Prostate gland (tissue), 2 donors: ENCODE data around the gene PDZD4. TPM values are rescaled to one million over a fixed set of nuclear protein-coding genes. Genes with fewer than 3 reads are reported as not detected.

Experiments
- DNase-seq: peaks from one replicate; pipeline ENCODE4 v3.0.0-alpha.2; 2019; ENCODE audit warnings: low spot score
- H3K27ac ChIP-seq, 2 donors: fragments of 200-600 bp; sonication (generic); 2 replicates each; pipeline ENCODE4 v1.5.1; 2017 to 2019
- H3K27me3 ChIP-seq: fragments of 200-600 bp; sonication (generic); replicated peaks from 2 replicates; pipeline ENCODE4 v1.5.1; 2019; ENCODE audit not compliant: insufficient read depth
- H3K36me3 ChIP-seq, 2 donors: fragments of 200-600 bp; sonication (generic); 1 replicate in 1 of 2; 2 replicates in 1 of 2; pipeline versions ENCODE4 v1.5.1 to v1.8.1; 2017 to 2019
- H3K4me1 ChIP-seq: fragments of 200-600 bp; sonication (generic); replicated peaks from 2 replicates; pipeline ENCODE4 v1.5.1; 2019
- H3K4me3 ChIP-seq, 2 donors: fragments of 200-600 bp; sonication (generic); 2 replicates each; pipeline ENCODE4 v1.5.1; 2017 to 2019
- H3K9me3 ChIP-seq: fragments of 200-600 bp; sonication (generic); 2 replicates; pipeline ENCODE4 v1.5.1; 2017
- POLR2A ChIP-seq: fragments of 450-650 bp; IDR thresholded peaks from one replicate; pipeline ENCODE4 v1.6.1; 2016; ENCODE audit warnings: antibody characterized with exemption, mild to moderate bottlenecking
- POLR2AphosphoS5 ChIP-seq: sonication (generic); formaldehyde crosslinking; IDR thresholded peaks from one replicate; pipeline ENCODE4 v1.6.1; 2017; ENCODE audit warnings: antibody characterized with exemption
- WGBS: methylation state at CpG from one replicate; pipeline ENCODE4 v1.1.5; 2018; 5-methylcytosine and 5-hydroxymethylcytosine counted together
- intact Hi-C: fragments of 100-400 bp; cut with DNase I; formaldehyde crosslinking; loops from one replicate; pipeline ENCODE4 v1.14.2; 2022
- total RNA-seq, 2 donors: library from RNA; depleted of rRNA; stranded (reverse); fragments of >200 nt; gene quantifications; one replicate each; pipeline ENCODE4 v1.1.0, GENCODE V29; 2016
- TF ChIP-seq, protein P1 (sequence below), 4 experiments: fragments of 200-600 bp in 2 of 4; fragments of 450-650 bp in 2 of 4; sonication (generic) in 2 of 4; IDR thresholded peaks; 1 replicate in 3 of 4; 2 replicates in 1 of 4; pipeline ENCODE4 v1.5.1; 2016 to 2019; ENCODE audit warnings: antibody characterized with exemption in 4 of 4, mild to moderate bottlenecking in 2 of 4, moderate library complexity in 2 of 4

The PDZD4 gene
- total RNA-seq, 2 donors from 2014 or later, result 7.2 to 16.8 TPM

DNA sequence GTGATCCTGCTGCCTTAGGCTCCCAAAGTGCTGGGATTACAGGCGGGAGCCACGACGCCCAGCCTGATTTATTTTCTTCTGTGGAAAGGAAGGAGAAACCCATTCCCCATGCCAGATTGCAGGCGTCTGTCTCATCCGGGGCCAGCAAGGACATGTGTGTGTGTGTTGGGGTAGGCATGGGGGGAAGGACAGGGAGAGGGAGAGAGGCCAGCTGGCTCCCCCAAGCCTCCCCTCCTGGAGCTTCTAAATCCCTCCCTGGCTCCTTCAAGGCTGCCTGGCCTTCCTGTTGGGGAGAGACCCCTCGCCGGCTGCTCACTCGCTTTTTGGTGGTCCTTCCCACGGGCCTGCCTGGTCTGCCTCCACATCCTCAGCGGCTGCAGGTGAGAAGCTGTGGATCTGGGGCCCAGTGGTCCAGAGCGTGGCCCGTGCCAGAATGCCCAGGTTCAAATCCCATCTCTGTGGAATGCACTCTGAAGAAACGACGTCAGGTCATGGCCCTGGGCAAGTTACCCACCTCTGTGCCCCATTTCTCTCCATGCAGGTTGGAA is 67.6 kb downstream of the PDZD4 start:
- 87% methylated on average over 13 of the region's 14 CpGs for WGBS
- DNase-seq, result no peak
- intact Hi-C loops, result loop anchor here (5.0 kb wide), 1 partner anchor 185 kb away; no protein-coding TSS in a partner anchor

DNA sequence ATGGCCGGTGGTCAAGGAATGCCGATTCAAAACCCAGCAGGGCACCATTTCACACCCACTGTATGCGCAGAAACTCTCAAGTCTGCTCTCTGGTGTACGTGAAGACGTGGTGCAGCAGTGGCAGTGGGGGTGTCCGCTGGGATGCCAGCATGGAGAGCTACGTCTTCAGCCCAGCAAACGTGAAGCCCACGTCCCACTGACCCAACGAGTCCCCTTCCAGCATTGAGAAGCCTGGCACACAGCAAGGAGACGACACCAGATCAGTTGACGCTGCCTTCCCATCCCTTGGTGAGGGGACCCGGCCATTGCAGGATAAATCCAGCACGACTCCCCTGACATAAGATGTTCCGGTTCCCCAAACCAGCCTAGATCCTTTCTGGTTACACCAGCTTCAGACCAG is 68.5 kb downstream of the PDZD4 start:
- WGBS, result 84% methylated on average over 15 of the region's 15 CpGs
- intact Hi-C loops, result loop anchor here (5.0 kb wide), 1 partner anchor 185 kb away; no protein-coding TSS in a partner anchor
- Histone ChIP-seq H3K27me3 (no peaks in the 10 kb centered on the region), H3K4me3 (no peak overlapping the region), H3K36me3 (no peaks in the 10 kb centered on the region), H3K27ac (no peak overlapping the region), H3K4me1 (no peaks in the 10 kb centered on the region), H3K9me3 (no peaks in the 10 kb centered on the region)
- no peak for DNase-seq
- no peak for TF ChIP-seq POLR2A
- TF ChIP-seq, protein P1, sequence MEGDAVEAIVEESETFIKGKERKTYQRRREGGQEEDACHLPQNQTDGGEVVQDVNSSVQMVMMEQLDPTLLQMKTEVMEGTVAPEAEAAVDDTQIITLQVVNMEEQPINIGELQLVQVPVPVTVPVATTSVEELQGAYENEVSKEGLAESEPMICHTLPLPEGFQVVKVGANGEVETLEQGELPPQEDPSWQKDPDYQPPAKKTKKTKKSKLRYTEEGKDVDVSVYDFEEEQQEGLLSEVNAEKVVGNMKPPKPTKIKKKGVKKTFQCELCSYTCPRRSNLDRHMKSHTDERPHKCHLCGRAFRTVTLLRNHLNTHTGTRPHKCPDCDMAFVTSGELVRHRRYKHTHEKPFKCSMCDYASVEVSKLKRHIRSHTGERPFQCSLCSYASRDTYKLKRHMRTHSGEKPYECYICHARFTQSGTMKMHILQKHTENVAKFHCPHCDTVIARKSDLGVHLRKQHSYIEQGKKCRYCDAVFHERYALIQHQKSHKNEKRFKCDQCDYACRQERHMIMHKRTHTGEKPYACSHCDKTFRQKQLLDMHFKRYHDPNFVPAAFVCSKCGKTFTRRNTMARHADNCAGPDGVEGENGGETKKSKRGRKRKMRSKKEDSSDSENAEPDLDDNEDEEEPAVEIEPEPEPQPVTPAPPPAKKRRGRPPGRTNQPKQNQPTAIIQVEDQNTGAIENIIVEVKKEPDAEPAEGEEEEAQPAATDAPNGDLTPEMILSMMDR (IDR thresholded peaks at IDR 0.05), result no peak

More for the DNA sequence above, 67.6 kb downstream of the PDZD4 start:
- no peaks in the 10 kb centered on the region for H3K9me3 ChIP-seq
- no peaks in the 10 kb centered on the region for H3K4me1 ChIP-seq
- H3K27me3 ChIP-seq, result no peaks in the 10 kb centered on the region
- TF ChIP-seq POLR2A (no peak), POLR2AphosphoS5 (no peak)
- TF ChIP-seq, protein P1 (IDR thresholded peaks at IDR 0.05), result no peak
- no peak overlapping the region for H3K4me3 ChIP-seq
- H3K27ac ChIP-seq, result no peak overlapping the region
- H3K36me3 ChIP-seq, result no peaks in the 10 kb centered on the region

DNA sequence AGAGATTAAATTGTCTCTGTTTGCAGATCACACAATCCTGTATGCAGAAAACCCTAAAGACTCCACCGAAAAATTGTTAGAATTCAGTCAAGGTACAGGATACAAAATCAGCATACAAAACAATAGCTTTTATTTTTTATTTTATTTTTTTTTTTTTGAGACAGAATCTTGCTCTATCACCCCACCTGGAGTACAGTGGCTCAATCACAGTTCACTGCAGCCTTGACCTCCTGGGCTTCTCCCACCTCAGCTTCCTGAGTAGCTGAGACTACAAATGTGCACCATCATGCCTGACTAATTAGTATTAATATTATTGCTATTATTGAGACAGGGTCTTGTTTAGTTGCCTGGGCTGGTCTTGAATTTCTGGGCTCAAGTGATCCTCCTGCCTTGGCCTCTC is 75.2 kb downstream of the PDZD4 start:
- TF ChIP-seq POLR2AphosphoS5, result no peak
- DNase-seq, result no peak
- no peak overlapping the region for H3K27ac ChIP-seq
- WGBS, result 94% methylated on average over 1 of the region's 1 CpG
- intact Hi-C loops, result no loop called here
- H3K36me3 ChIP-seq, result no peaks in the 10 kb centered on the region
- no peaks in the 10 kb centered on the region for H3K9me3 ChIP-seq
- H3K4me3 ChIP-seq, result no peak overlapping the region
- H3K27me3 ChIP-seq, result no peaks in the 10 kb centered on the region
- no peaks in the 10 kb centered on the region for H3K4me1 ChIP-seq

Other genes with a start within 250 kb of the PDZD4 start
- gene CCNQ, start 231.4 kb downstream of the PDZD4 start, total RNA-seq, result 10 to 100 TPM; 33.8 to 55.9 TPM
- 1 to 10 TPM in 1 of 2 donors, not detected in 1; 3.5 TPM for gene DUSP9, start 183.3 kb downstream of the PDZD4 start, total RNA-seq
- 10 to 100 TPM in 1 of 2 donors, 1 to 10 TPM in 1; 8.5 to 50.6 TPM for gene PNCK, start 156.7 kb downstream of the PDZD4 start, total RNA-seq
- gene SLC6A8, start 142.6 kb downstream of the PDZD4 start, total RNA-seq, result 10 to 100 TPM; 25.4 to 95.4 TPM
- gene BCAP31, start 106.2 kb downstream of the PDZD4 start, total RNA-seq, result 100 to 1,000 TPM; 144 to 244 TPM
- gene ABCD1, start 105.7 kb downstream of the PDZD4 start, total RNA-seq, result 10 to 100 TPM in 1 of 2 donors, 1 to 10 TPM in 1; 9.7 to 97.8 TPM
- gene PLXNB3, start 66.3 kb downstream of the PDZD4 start, total RNA-seq, result 10 to 100 TPM; 20.9 to 52.7 TPM
- gene SRPK3, start 49.5 kb downstream of the PDZD4 start, total RNA-seq, result 1 to 10 TPM; 1.4 to 2.7 TPM
- gene IDH3G, start 36.2 kb downstream of the PDZD4 start, total RNA-seq, result 100 to 1,000 TPM; 106 to 122 TPM
- gene SSR4, start 35.9 kb downstream of the PDZD4 start, total RNA-seq, result 100 to 1,000 TPM; 288 to 623 TPM
- gene L1CAM, start 55.6 kb upstream of the PDZD4 start, total RNA-seq, result 10 to 100 TPM in 1 of 2 donors, under 1 TPM in 1; 0.73 to 18.0 TPM
- gene AVPR2, start 74.1 kb upstream of the PDZD4 start, total RNA-seq, result 1 to 10 TPM in 1 of 2 donors, under 1 TPM in 1; 0.41 to 2.5 TPM
- 10 to 100 TPM; 11.9 to 41.1 TPM for gene ARHGAP4, start 95.7 kb upstream of the PDZD4 start, total RNA-seq
- gene NAA10, start 104.5 kb upstream of the PDZD4 start, total RNA-seq, result 10 to 100 TPM; 47.5 to 64.9 TPM
- gene RENBP, start 114.1 kb upstream of the PDZD4 start, total RNA-seq, result 1 to 10 TPM; 2.4 to 4.4 TPM
- 100 to 1,000 TPM in 1 of 2 donors, 10 to 100 TPM in 1; 67.7 to 115 TPM for gene HCFC1, start 141.3 kb upstream of the PDZD4 start, total RNA-seq
- 10 to 100 TPM; 16.9 to 18.2 TPM for gene TMEM187, start 142.2 kb upstream of the PDZD4 start, total RNA-seq
- 100 to 1,000 TPM; 113 to 122 TPM for gene IRAK1, start 189.4 kb upstream of the PDZD4 start, total RNA-seq